Peyer's patch (tissue), 4 donors: ENCODE results near the gene COL13A1. TPM values are rescaled to one million over a fixed set of nuclear protein-coding genes. Genes with fewer than 3 reads are reported as not detected.

Source experiments
- DNase-seq, 3 donors: peaks; one replicate each; pipeline ENCODE4 v3.0.0-alpha.2; 2017 to 2019
- H3K27ac ChIP-seq, 4 donors: fragments of 200-600 bp; sonication (generic); one replicate each; pipeline ENCODE4 v1.5.1; 2016 to 2019
- H3K27me3 ChIP-seq, 2 donors: fragments of 200-600 bp; sonication (generic); one replicate each; pipeline ENCODE4 v1.5.1; 2019
- H3K36me3 ChIP-seq, 3 donors: fragments of 200-600 bp; sonication (generic); one replicate each; pipeline ENCODE4 v1.5.1; 2016 to 2019
- H3K4me1 ChIP-seq, 4 donors: fragments of 200-600 bp; sonication (generic); one replicate each; pipeline ENCODE4 v1.5.1; 2016 to 2019
- H3K4me3 ChIP-seq, 4 donors: fragments of 200-600 bp; sonication (generic); 1 replicate in 3 of 4; 2 replicates in 1 of 4; pipeline ENCODE4 v1.5.1; 2016 to 2019; ENCODE audit warnings: mild to moderate bottlenecking in 1 of 4
- H3K9me3 ChIP-seq, 4 donors: fragments of 200-600 bp; sonication (generic); one replicate each; pipeline ENCODE4 v1.5.1; 2016 to 2019; ENCODE audit warnings: mild to moderate bottlenecking in 1 of 4
- CTCF ChIP-seq, 6 experiments: fragments of 450-650 bp in 4 of 6; fragments of 200-600 bp in 2 of 6; sonication (generic) in 1 of 6; IDR thresholded peaks; one replicate each; pipeline ENCODE4 v1.5.1; 2017 to 2019; ENCODE audit warnings: antibody characterized with exemption in 6 of 6, mild to moderate bottlenecking in 3 of 6, moderate library complexity in 1 of 6
- POLR2A ChIP-seq, 2 donors: fragments of 450-650 bp; IDR thresholded peaks; one replicate each; pipeline ENCODE4 v1.5.1; 2017; ENCODE audit warnings: antibody characterized with exemption in 2 of 2, mild to moderate bottlenecking in 2 of 2, moderate library complexity in 2 of 2
- total RNA-seq, 4 donors: library from RNA; depleted of rRNA; stranded (reverse); fragments of >200 nt; gene quantifications; one replicate each; pipeline ENCODE4 v1.1.0, GENCODE V29; 2016

The COL13A1 gene
- total RNA-seq, 4 donors from 2014 or later = 0.94 to 6.6 (median 3.9) TPM; not detected in 1

- TF ChIP-seq POLR2A (IDR thresholded peaks at IDR 0.05) = no peak
- no peak for DNase-seq
- Histone ChIP-seq H3K4me1 (peaks cover 0 to 17% (median 0%) of the 10 kb centered on the region in 4 donors), H3K4me3 (no peak overlapping the region), H3K9me3 (no peaks in the 10 kb centered on the region), H3K27ac (no peak overlapping the region), H3K36me3 (no peaks in the 10 kb centered on the region), H3K27me3 (no peaks in the 10 kb centered on the region)
These were observed 43.0 kb downstream of the COL13A1 start for GRCh38 chr10:69844698-69845097.

- no peaks in the 10 kb centered on the region for H3K27me3 ChIP-seq
- DNase-seq = no peak
- no peak for TF ChIP-seq CTCF (IDR thresholded peaks at IDR 0.05)
- no peak for TF ChIP-seq POLR2A (IDR thresholded peaks at IDR 0.05)
These were observed 44.0 kb downstream of the COL13A1 start for GRCh38 chr10:69845574-69846292.

GRCh38 chr10:69846293-69846921 lies 44.7 kb downstream of the COL13A1 start:
- Histone ChIP-seq H3K4me1 (peaks cover 0 to 17% (median 0%) of the 10 kb centered on the region in 4 donors), H3K27me3 (no peaks in the 10 kb centered on the region), H3K4me3 (no peak overlapping the region), H3K9me3 (no peaks in the 10 kb centered on the region), H3K36me3 (no peaks in the 10 kb centered on the region), H3K27ac (peak overlapping the region in 1 of 4 donors; percentile 27)
- TF ChIP-seq CTCF (IDR thresholded peaks at IDR 0.05) (no peak), POLR2A (IDR thresholded peaks at IDR 0.05) (no peak)
- DNase-seq = no peak

More at GRCh38 chr10:69845574-69846292, 44.0 kb downstream of the COL13A1 start:
- Histone ChIP-seq H3K9me3 (no peaks in the 10 kb centered on the region), H3K4me1 (peaks cover 0 to 17% (median 0%) of the 10 kb centered on the region in 4 donors), H3K4me3 (no peak overlapping the region), H3K36me3 (no peaks in the 10 kb centered on the region), H3K27ac (peak overlapping the region in 1 of 4 donors; percentile 23)

- Histone ChIP-seq H3K4me1 (peaks cover 0 to 17% (median 0%) of the 10 kb centered on the region in 4 donors), H3K27ac (no peak overlapping the region), H3K27me3 (no peaks in the 10 kb centered on the region), H3K36me3 (no peaks in the 10 kb centered on the region), H3K4me3 (no peak overlapping the region), H3K9me3 (no peaks in the 10 kb centered on the region)
- no peak for TF ChIP-seq CTCF (IDR thresholded peaks at IDR 0.05)
- no peak for TF ChIP-seq POLR2A (IDR thresholded peaks at IDR 0.05)
- no peak for DNase-seq
These were observed 45.8 kb downstream of the COL13A1 start for GRCh38 chr10:69847458-69847857.

GRCh38 chr10:69847883-69848282 lies 46.2 kb downstream of the COL13A1 start:
- peaks cover 0 to 17% (median 0%) of the 10 kb centered on the region in 4 donors for H3K4me1 ChIP-seq
- H3K27ac ChIP-seq = no peak overlapping the region
- no peak for TF ChIP-seq POLR2A (IDR thresholded peaks at IDR 0.05)
- no peak for TF ChIP-seq CTCF (IDR thresholded peaks at IDR 0.05)

GRCh38 chr10:69848454-69848853 lies 46.7 kb downstream of the COL13A1 start:
- Histone ChIP-seq H3K9me3 (no peaks in the 10 kb centered on the region), H3K27me3 (no peaks in the 10 kb centered on the region), H3K27ac (no peak overlapping the region), H3K4me1 (peaks cover 0 to 17% (median 0%) of the 10 kb centered on the region in 4 donors), H3K36me3 (no peaks in the 10 kb centered on the region), H3K4me3 (no peak overlapping the region)
- DNase-seq = no peak
- TF ChIP-seq POLR2A (IDR thresholded peaks at IDR 0.05) = no peak
- TF ChIP-seq CTCF (IDR thresholded peaks at IDR 0.05) = no peak

More at GRCh38 chr10:69847883-69848282, 46.2 kb downstream of the COL13A1 start:
- H3K9me3 ChIP-seq = no peaks in the 10 kb centered on the region
- DNase-seq = no peak
- H3K27me3 ChIP-seq = no peaks in the 10 kb centered on the region
- H3K4me3 ChIP-seq = no peak overlapping the region
- no peaks in the 10 kb centered on the region for H3K36me3 ChIP-seq
